Measurements from ENCODE around the gene EVC2.

The EVC2 gene

GRCh38 chr4:5722328-5722727 is 14.0 kb upstream of the EVC2 start:
- Histone ChIP-seq H3K36me3 (ENCODE audit: control insufficient read depth, insufficient read depth, low read length) (no peaks in the 10 kb centered on the region), H3K9me3 (ENCODE audit: control insufficient read depth, low read length) (no peaks in the 10 kb centered on the region), H3K4me3 (ENCODE audit: insufficient read depth, low read depth, low read length, poor library complexity, severe bottlenecking) (no peak overlapping the region), H3K27me3 (replicated peaks; ENCODE audit: control insufficient read depth, insufficient read depth, low read length, poor library complexity, severe bottlenecking) (no peaks in the 10 kb centered on the region), H3K27ac (ENCODE audit: insufficient read depth, low read length, poor library complexity, severe bottlenecking) (no peak overlapping the region), H3K4me1 (ENCODE audit: control insufficient read depth, insufficient read depth, low read length, poor library complexity, severe bottlenecking) (no peaks in the 10 kb centered on the region)
- DNase-seq = no peak

GRCh38 chr4:5721923-5722322 is 13.6 kb upstream of the EVC2 start:
- no peaks in the 10 kb centered on the region for H3K27me3 ChIP-seq (replicated peaks; ENCODE audit: control insufficient read depth, insufficient read depth, low read length, poor library complexity, severe bottlenecking)
- H3K4me1 ChIP-seq (ENCODE audit: control insufficient read depth, insufficient read depth, low read length, poor library complexity, severe bottlenecking) = no peaks in the 10 kb centered on the region
- no peaks in the 10 kb centered on the region for H3K36me3 ChIP-seq (ENCODE audit: control insufficient read depth, insufficient read depth, low read length)
- no peak overlapping the region for H3K27ac ChIP-seq (ENCODE audit: insufficient read depth, low read length, poor library complexity, severe bottlenecking)
- H3K9me3 ChIP-seq (ENCODE audit: control insufficient read depth, low read length) = no peaks in the 10 kb centered on the region
- no peak for DNase-seq
- no peak overlapping the region for H3K4me3 ChIP-seq (ENCODE audit: insufficient read depth, low read depth, low read length, poor library complexity, severe bottlenecking)

- H3K4me3 ChIP-seq (ENCODE audit: insufficient read depth, low read depth, low read length, poor library complexity, severe bottlenecking) = no peak overlapping the region
- no peaks in the 10 kb centered on the region for H3K36me3 ChIP-seq (ENCODE audit: control insufficient read depth, insufficient read depth, low read length)
These were observed 12.6 kb upstream of the EVC2 start for GRCh38 chr4:5720980-5721379.

GRCh38 chr4:5720157-5720850 is 11.9 kb upstream of the EVC2 start:
- H3K9me3 ChIP-seq (ENCODE audit: control insufficient read depth, low read length) = no peaks in the 10 kb centered on the region
- no peak overlapping the region for H3K4me3 ChIP-seq (ENCODE audit: insufficient read depth, low read depth, low read length, poor library complexity, severe bottlenecking)
- H3K36me3 ChIP-seq (ENCODE audit: control insufficient read depth, insufficient read depth, low read length) = no peaks in the 10 kb centered on the region
- no peaks in the 10 kb centered on the region for H3K27me3 ChIP-seq (replicated peaks; ENCODE audit: control insufficient read depth, insufficient read depth, low read length, poor library complexity, severe bottlenecking)
- no peak overlapping the region for H3K27ac ChIP-seq (ENCODE audit: insufficient read depth, low read length, poor library complexity, severe bottlenecking)
- H3K4me1 ChIP-seq (ENCODE audit: control insufficient read depth, insufficient read depth, low read length, poor library complexity, severe bottlenecking) = no peaks in the 10 kb centered on the region
- no peak for DNase-seq

More at GRCh38 chr4:5720980-5721379, 12.6 kb upstream of the EVC2 start:
- no peak for DNase-seq
- Histone ChIP-seq H3K4me1 (ENCODE audit: control insufficient read depth, insufficient read depth, low read length, poor library complexity, severe bottlenecking) (no peaks in the 10 kb centered on the region), H3K9me3 (ENCODE audit: control insufficient read depth, low read length) (no peaks in the 10 kb centered on the region), H3K27ac (ENCODE audit: insufficient read depth, low read length, poor library complexity, severe bottlenecking) (no peak overlapping the region), H3K27me3 (replicated peaks; ENCODE audit: control insufficient read depth, insufficient read depth, low read length, poor library complexity, severe bottlenecking) (no peaks in the 10 kb centered on the region)

GRCh38 chr4:5719350-5720055 is 11.1 kb upstream of the EVC2 start:
- Histone ChIP-seq H3K4me1 (ENCODE audit: control insufficient read depth, insufficient read depth, low read length, poor library complexity, severe bottlenecking) (no peaks in the 10 kb centered on the region), H3K36me3 (ENCODE audit: control insufficient read depth, insufficient read depth, low read length) (no peaks in the 10 kb centered on the region), H3K27ac (ENCODE audit: insufficient read depth, low read length, poor library complexity, severe bottlenecking) (no peak overlapping the region), H3K4me3 (ENCODE audit: insufficient read depth, low read depth, low read length, poor library complexity, severe bottlenecking) (no peak overlapping the region), H3K27me3 (replicated peaks; ENCODE audit: control insufficient read depth, insufficient read depth, low read length, poor library complexity, severe bottlenecking) (no peaks in the 10 kb centered on the region), H3K9me3 (ENCODE audit: control insufficient read depth, low read length) (no peaks in the 10 kb centered on the region)
- DNase-seq = no peak

GRCh38 chr4:5718411-5718810 is 10.1 kb upstream of the EVC2 start:
- H3K36me3 ChIP-seq (ENCODE audit: control insufficient read depth, insufficient read depth, low read length) = no peaks in the 10 kb centered on the region
- no peaks in the 10 kb centered on the region for H3K4me1 ChIP-seq (ENCODE audit: control insufficient read depth, insufficient read depth, low read length, poor library complexity, severe bottlenecking)
- no peak overlapping the region for H3K27ac ChIP-seq (ENCODE audit: insufficient read depth, low read length, poor library complexity, severe bottlenecking)
- DNase-seq = no peak
- no peaks in the 10 kb centered on the region for H3K27me3 ChIP-seq (replicated peaks; ENCODE audit: control insufficient read depth, insufficient read depth, low read length, poor library complexity, severe bottlenecking)
- no peaks in the 10 kb centered on the region for H3K9me3 ChIP-seq (ENCODE audit: control insufficient read depth, low read length)
- H3K4me3 ChIP-seq (ENCODE audit: insufficient read depth, low read depth, low read length, poor library complexity, severe bottlenecking) = no peak overlapping the region

- H3K4me3 ChIP-seq (ENCODE audit: insufficient read depth, low read depth, low read length, poor library complexity, severe bottlenecking) = no peak overlapping the region
- no peaks in the 10 kb centered on the region for H3K4me1 ChIP-seq (ENCODE audit: control insufficient read depth, insufficient read depth, low read length, poor library complexity, severe bottlenecking)
- H3K27me3 ChIP-seq (replicated peaks; ENCODE audit: control insufficient read depth, insufficient read depth, low read length, poor library complexity, severe bottlenecking) = no peaks in the 10 kb centered on the region
- DNase-seq = no peak
- H3K36me3 ChIP-seq (ENCODE audit: control insufficient read depth, insufficient read depth, low read length) = no peaks in the 10 kb centered on the region
- no peak overlapping the region for H3K27ac ChIP-seq (ENCODE audit: insufficient read depth, low read length, poor library complexity, severe bottlenecking)
- no peaks in the 10 kb centered on the region for H3K9me3 ChIP-seq (ENCODE audit: control insufficient read depth, low read length)
These were observed 9.2 kb upstream of the EVC2 start for GRCh38 chr4:5717449-5718158.

- H3K27me3 ChIP-seq (replicated peaks; ENCODE audit: control insufficient read depth, insufficient read depth, low read length, poor library complexity, severe bottlenecking) = no peaks in the 10 kb centered on the region
- no peaks in the 10 kb centered on the region for H3K4me1 ChIP-seq (ENCODE audit: control insufficient read depth, insufficient read depth, low read length, poor library complexity, severe bottlenecking)
- no peaks in the 10 kb centered on the region for H3K9me3 ChIP-seq (ENCODE audit: control insufficient read depth, low read length)
- H3K4me3 ChIP-seq (ENCODE audit: insufficient read depth, low read depth, low read length, poor library complexity, severe bottlenecking) = no peak overlapping the region
- DNase-seq = no peak
- no peaks in the 10 kb centered on the region for H3K36me3 ChIP-seq (ENCODE audit: control insufficient read depth, insufficient read depth, low read length)
- no peak overlapping the region for H3K27ac ChIP-seq (ENCODE audit: insufficient read depth, low read length, poor library complexity, severe bottlenecking)
These were observed 8.0 kb upstream of the EVC2 start for GRCh38 chr4:5716391-5716790.

GRCh38 chr4:5715357-5715756 is 7.0 kb upstream of the EVC2 start:
- Histone ChIP-seq H3K27me3 (replicated peaks; ENCODE audit: control insufficient read depth, insufficient read depth, low read length, poor library complexity, severe bottlenecking) (no peaks in the 10 kb centered on the region), H3K27ac (ENCODE audit: insufficient read depth, low read length, poor library complexity, severe bottlenecking) (no peak overlapping the region), H3K4me1 (ENCODE audit: control insufficient read depth, insufficient read depth, low read length, poor library complexity, severe bottlenecking) (no peaks in the 10 kb centered on the region), H3K4me3 (ENCODE audit: insufficient read depth, low read depth, low read length, poor library complexity, severe bottlenecking) (no peak overlapping the region), H3K36me3 (ENCODE audit: control insufficient read depth, insufficient read depth, low read length) (no peaks in the 10 kb centered on the region), H3K9me3 (ENCODE audit: control insufficient read depth, low read length) (no peaks in the 10 kb centered on the region)
- no peak for DNase-seq

GRCh38 chr4:5713861-5714260 is 5.5 kb upstream of the EVC2 start:
- no peaks in the 10 kb centered on the region for H3K4me1 ChIP-seq (ENCODE audit: control insufficient read depth, insufficient read depth, low read length, poor library complexity, severe bottlenecking)
- H3K36me3 ChIP-seq (ENCODE audit: control insufficient read depth, insufficient read depth, low read length) = no peaks in the 10 kb centered on the region
- peaks cover 6% of the 10 kb centered on the region for H3K27me3 ChIP-seq (replicated peaks; ENCODE audit: control insufficient read depth, insufficient read depth, low read length, poor library complexity, severe bottlenecking)
- H3K9me3 ChIP-seq (ENCODE audit: control insufficient read depth, low read length) = no peaks in the 10 kb centered on the region
- no peak for DNase-seq
- no peak overlapping the region for H3K27ac ChIP-seq (ENCODE audit: insufficient read depth, low read length, poor library complexity, severe bottlenecking)
- H3K4me3 ChIP-seq (ENCODE audit: insufficient read depth, low read depth, low read length, poor library complexity, severe bottlenecking) = no peak overlapping the region
